NCI-H146 treated with DMSO at 0.1 percent for 48 hours (cell line): Measurements from ENCODE around the gene GRAMD2B.

Source experiments
- DNase-seq: peaks from one replicate; lab custom pipeline; 2025; ENCODE audit not compliant: unreplicated experiment; lab: John Stamatoyannopoulos, UW

GRAMD2B gene

DNA sequence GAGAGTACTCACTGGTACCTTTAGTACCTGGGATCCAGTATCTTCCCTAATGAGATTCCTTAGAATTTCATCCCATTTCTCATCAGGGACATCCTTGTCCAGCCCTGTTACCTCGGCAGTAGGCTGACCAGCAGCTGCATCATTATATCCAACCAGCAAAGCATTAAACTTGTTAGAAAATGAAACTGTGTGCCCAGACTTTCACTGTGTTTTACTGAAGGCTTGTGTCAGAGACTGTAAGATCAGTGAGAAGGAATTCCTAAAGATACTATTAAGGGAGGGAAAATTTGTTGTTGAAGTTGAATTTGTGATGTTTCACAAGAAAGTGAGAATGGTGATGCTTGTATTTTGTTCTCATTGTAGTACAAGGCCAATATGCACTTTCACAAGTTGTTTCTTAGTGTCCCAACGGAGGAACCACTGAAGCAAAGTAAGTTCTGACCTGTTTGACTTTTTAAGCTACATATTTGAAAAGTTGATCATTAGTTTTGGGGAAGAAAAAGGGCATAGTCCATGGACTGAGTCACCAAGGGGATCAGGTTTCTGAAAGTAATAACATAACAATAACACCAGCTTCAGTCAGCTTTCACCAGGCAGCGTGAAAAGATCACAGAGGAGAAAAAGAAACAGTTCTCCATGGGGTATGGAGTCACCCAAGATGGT lies 48.8 kb downstream of the GRAMD2B start:
- no peak for DNase-seq

GRCh38 chr5:126472538-126472889 lies 49.3 kb downstream of the GRAMD2B start:
- no peak for DNase-seq

DNA sequence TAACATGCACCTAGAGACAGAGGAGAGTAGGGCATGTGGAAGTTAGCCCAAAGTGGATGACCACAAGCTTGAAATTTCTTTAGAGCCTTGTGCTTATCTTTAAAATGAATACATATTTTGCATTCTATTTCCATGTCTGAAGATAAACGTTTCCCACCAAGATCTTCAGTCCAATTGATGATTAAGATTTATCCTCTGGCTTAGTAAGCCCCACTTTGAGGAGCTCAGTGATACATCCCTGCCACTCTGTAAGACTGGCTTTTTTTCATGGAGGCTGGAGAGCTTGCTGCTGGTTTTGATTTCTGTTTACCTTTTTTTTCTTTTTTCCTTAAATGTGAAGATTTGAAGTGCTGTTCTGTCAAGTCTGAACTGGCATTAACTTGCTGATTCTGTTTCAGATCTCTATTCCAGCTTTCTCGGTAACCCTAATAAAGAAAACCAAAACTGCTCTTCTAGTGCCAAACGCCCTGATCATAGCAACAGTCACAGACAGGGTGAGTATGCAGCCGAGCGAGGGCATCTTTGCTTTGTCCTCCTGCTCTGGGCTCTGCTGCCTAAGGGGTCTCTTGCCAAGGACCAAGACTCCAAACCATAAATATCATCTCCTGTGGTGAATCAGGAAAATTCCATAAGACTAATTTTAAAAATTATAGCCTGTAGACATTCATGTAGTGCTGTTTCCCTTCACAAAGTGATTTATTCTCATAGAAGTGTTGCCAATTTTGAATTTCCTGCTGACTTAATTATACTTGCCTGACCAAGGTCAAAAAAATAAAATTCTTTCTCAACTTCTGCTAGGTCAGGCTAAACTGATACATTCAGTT lies 54.3 kb downstream of the GRAMD2B start:
- no peak for DNase-seq

- no peak for DNase-seq
These were observed 56.6 kb downstream of the GRAMD2B start for GRCh38 chr5:126479810-126480209.

GRCh38 chr5:126480824-126481223 lies 57.6 kb downstream of the GRAMD2B start:
- DNase-seq, result no peak

GRCh38 chr5:126481243-126481642 lies 58.0 kb downstream of the GRAMD2B start:
- DNase-seq, result no peak

- no peak for DNase-seq
These were observed 59.4 kb downstream of the GRAMD2B start for GRCh38 chr5:126482591-126482990.

DNA sequence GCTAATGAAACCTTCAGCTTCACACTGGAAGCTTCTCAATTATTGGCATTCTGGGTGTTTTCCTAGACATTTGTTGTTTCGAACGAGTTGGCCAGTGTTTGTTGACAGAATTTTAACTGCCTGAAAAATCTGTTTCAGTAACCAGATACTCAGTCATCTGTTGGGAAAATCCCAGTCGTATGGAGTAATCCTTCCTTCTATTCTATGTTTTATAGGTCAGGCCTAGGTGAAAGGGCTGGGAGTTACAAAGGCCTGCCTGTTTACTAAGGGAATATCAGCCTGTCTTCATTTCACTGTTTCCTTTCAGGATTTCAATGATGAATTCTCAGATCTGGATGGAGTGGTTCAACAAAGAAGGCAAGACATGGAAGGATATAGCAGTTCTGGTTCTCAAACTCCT lies 59.9 kb downstream of the GRAMD2B start:
- DNase-seq, result no peak

- no peak for DNase-seq
These were observed 61.0 kb downstream of the GRAMD2B start for GRCh38 chr5:126484253-126484652.

DNA sequence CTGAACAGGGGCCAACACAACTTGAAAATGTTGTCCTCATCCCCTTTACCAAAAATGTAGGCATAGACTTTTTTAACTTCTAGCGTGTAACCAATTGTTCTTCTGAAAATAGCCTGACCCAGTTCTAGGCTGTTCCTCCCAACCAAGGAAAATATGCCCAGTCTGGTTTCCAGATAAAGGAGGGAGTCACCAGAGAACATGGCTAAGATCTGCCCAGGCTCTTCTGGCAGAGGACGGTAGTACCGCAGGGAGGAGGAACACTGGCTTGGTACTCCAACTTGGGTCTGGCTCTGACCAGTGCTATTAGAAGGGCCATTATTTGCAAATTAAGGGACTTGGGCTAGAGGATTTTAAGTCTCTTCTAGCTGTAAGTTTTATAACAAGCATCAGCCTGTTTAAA lies 63.1 kb downstream of the GRAMD2B start:
- DNase-seq, result no peak

DNA sequence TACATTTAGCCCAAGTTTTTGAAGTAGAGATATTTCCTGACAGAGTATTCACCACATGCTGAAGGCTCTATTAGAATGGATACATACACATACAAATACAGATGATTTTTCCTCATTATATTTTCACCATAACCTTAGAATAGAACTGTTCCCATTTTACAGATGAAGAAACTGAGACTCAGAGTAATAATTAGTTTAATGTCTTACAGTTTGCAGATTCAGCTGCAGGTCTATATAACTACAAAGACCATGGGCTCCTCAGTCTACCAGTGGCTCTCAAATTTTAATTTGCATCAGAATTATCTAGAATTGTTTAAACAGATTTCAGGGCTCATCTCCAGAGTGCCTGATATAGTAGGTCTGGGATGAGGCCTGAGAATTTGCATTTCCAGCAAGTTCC lies 64.4 kb downstream of the GRAMD2B start:
- DNase-seq, result no peak

- no peak for DNase-seq
These were observed 65.3 kb downstream of the GRAMD2B start for GRCh38 chr5:126488443-126489065.

DNA sequence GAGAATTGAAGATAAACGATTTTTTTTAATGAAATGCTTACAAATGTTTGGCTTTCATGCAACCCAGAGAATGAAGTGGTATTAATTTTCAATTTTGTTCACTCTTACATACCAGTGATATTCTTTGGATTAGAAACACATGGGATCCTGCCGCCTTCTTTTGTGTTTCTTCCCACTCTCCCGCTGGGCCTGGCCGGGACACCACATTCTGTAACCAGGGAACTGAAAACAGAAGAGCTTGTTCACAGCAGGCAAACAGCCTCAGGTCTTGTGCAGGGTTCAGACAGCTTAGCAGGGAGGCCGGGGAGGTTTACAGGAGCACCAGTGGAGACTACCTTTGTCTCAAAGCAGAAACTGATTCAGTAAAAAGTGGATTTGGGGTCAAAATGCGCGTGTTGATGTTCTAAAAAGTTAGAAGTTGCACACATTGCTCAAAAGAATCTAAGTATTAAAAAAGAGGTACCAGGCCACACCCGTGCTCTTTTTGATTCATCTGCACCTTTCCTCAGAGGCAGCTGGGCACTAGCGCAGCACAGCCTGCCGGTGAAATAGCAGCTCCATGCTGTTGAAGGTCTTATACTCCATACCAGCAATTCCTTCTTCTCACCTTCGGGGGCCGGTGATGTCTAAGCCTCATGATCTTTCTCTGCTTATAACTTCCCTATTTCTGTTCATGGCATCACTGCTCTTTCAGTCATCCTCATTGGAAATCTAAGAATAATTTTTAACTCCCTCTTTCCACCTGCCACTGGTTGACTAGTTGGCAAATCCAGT lies 67.1 kb downstream of the GRAMD2B start:
- DNase-seq, result peak; percentile 14

DNA sequence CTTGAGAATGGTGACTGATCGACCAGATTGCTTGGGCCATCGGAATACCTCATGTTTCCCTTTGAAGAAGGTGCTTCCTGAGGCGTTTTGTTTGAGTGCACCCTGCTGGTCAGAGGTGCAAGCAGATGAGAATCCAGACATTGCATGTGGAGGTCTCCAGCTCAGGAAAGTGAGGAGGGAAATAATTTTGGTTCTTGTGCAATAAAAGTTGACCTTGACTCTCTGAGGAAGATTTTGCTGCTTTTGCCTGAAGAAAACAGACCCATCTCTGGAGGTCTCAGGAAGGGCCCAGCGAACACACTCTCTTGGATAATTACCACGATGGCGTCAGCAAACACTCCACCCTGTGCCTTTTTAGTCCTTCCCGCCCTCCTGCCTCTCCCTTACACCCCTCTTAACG lies 69.7 kb downstream of the GRAMD2B start:
- no peak for DNase-seq

DNA sequence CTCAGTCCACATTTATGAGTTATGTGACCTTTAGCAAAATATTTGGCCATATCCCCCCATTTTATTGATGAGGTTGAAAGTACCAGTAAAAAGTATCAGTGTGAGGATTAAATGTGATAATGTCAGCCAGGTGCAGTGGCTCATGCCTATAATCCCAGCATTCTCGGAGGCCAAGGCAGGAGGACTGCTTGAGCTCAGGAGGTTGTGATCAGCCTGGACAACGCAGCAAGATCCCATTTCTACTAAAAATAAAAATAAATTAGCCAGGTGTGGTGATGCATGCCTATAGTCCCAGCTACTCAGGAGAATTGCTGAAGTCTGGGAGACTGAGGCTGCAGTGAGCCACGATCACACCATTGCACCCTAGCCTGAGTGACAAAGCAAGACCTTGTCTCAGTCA lies 71.2 kb downstream of the GRAMD2B start:
- DNase-seq, result no peak

GRCh38 chr5:126497506-126497905 lies 74.3 kb downstream of the GRAMD2B start:
- no peak for DNase-seq

DNA sequence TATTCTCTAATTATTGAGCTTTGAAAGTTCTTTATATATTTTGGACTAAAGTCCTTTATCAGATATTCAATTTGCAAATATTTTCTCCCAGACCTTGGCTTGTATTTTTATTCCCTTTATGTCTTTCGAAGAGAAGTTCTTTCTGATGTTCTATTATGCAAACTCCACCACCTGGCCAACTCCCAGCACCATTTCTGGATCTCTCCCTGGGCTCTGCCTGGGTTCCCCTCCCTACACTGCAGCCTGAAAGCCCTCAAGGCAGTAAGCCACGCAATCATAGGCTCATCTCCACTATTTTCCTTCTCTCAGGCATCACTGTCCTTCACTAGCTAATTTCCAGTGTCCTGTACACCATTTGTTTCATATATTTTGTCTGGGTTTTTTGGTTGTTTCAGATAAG lies 76.1 kb downstream of the GRAMD2B start:
- no peak for DNase-seq

DNA sequence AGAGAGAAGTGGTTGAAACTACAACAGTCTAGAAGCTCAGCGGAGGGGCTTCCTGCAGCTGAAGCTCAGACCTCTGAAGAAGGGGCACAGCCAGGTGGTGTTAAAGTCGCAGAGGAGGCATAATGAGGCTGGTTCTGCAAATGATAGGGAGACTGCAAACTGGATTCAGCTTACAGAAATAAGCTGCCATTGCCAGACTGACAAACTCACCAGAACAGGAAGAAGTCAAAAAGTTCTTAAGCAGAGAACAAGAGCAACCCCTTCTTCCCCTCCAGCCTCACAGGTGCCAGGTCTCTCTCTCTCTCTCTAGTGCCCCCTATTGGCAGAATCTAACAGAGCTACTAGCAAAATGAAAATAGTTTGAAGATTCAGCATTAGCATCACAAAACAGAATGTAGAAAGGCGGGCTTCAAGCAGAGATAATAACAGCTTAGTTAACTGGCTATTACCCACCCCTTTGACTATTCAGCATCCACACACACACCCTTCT lies 76.7 kb downstream of the GRAMD2B start:
- peak; percentile 88 for DNase-seq

GRCh38 chr5:126501448-126501847 lies 78.2 kb downstream of the GRAMD2B start:
- no peak for DNase-seq

GRCh38 chr5:126503602-126504104 lies 80.4 kb downstream of the GRAMD2B start:
- DNase-seq, result no peak

DNA sequence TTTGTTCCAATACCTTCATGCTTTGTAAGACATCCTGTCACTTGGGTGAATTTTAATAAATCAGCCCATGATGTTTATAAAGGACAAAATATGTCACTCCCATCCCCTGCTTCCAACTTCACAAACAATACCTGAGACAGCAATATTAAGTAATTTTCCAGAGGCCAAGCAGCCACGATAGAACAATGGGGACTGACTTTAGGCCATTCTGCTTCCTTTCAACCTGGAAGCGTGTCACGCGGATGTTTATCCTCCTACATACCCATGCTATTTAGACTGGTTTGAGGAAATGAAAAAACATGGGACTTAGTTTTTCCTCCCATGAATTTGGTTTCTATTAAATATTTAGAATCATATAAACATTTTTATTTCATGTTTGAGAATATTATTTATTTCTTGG lies 82.9 kb downstream of the GRAMD2B start:
- no peak for DNase-seq
